Upper lobe of right lung (tissue), 1 donor: Measurements from ENCODE around the gene HLA-DOB. TPM values are rescaled to one million over a fixed set of nuclear protein-coding genes. Genes with fewer than 3 reads are reported as not detected.

Source experiments
- ATAC-seq: fragments of 200-7000 bp; cut with Tn5 transposase; one replicate; pipeline ENCODE4 v1.9.1; 2020; ENCODE audit warnings: mild to moderate bottlenecking, moderate library complexity
- DNase-seq: peaks from one replicate; pipeline ENCODE4 v3.0.0-alpha.2; 2020
- H3K27ac ChIP-seq: fragments of 200-600 bp; one replicate; pipeline ENCODE4 v1.8.0; 2022
- H3K27me3 ChIP-seq: fragments of 200-600 bp; one replicate; pipeline ENCODE4 v1.8.0; 2022; ENCODE audit warnings: mild to moderate bottlenecking
- H3K36me3 ChIP-seq: fragments of 200-600 bp; one replicate; pipeline ENCODE4 v1.8.0; 2022
- H3K4me1 ChIP-seq: fragments of 200-600 bp; one replicate; pipeline ENCODE4 v1.8.0; 2022
- H3K4me3 ChIP-seq: fragments of 200-600 bp; one replicate; pipeline ENCODE4 v1.8.0; 2022; ENCODE audit warnings: mild to moderate bottlenecking
- H3K9me3 ChIP-seq: fragments of 200-600 bp; one replicate; pipeline ENCODE4 v1.8.0; 2022
- intact Hi-C: fragments of 100-400 bp; cut with DNase I; formaldehyde crosslinking; loops from one replicate; pipeline ENCODE4 v1.11.0; 2022
- total RNA-seq: library from RNA; stranded (reverse); fragmentation: NEBNext Ultra II Directional; extraction: Animal tissue kit (Norgen Biotek cat#: 25700); gene quantifications from one replicate; pipeline ENCODE4 v1.2.1, GENCODE V29; 2021
- TF ChIP-seq, protein P1 (sequence below): fragments of 200-600 bp; IDR thresholded peaks from one replicate; pipeline ENCODE4 v1.8.0; 2022; ENCODE audit warnings: antibody characterized with exemption
- donor health status: DM: no; HTN: yes; CAD: no; lungs with severe emphysema.

The HLA-DOB gene
- total RNA-seq, 1 donor from 2014 or later = 0.64 TPM

DNA sequence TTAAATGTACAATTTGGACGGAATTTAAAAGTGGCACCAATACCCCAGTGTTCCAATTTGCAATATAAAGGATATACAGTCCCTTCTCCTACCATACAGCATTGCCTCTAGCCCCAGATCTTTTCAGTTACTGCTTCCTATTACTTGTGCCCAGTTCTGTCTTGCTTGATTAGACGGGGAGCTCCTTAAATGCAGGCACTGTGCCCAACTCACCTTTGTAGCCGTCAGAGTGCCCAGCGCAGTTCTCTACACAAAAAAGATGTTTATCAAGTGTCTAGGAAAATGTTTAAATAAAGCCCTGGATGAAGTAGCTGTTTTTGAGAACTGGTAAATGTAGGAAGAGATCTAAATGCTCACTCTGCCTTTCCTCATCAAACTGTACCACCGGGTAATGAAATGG lies 14.1 kb upstream of the HLA-DOB start:
- Histone ChIP-seq H3K4me3 (no peak overlapping the region), H3K27ac (no peak overlapping the region), H3K9me3 (no peaks in the 10 kb centered on the region), H3K36me3 (peaks cover 69% of the 10 kb centered on the region), H3K4me1 (no peaks in the 10 kb centered on the region), H3K27me3 (no peaks in the 10 kb centered on the region)
- intact Hi-C loops = no loop called here
- ATAC-seq (no peak), DNase-seq (no peak)
- TF ChIP-seq, protein P1, sequence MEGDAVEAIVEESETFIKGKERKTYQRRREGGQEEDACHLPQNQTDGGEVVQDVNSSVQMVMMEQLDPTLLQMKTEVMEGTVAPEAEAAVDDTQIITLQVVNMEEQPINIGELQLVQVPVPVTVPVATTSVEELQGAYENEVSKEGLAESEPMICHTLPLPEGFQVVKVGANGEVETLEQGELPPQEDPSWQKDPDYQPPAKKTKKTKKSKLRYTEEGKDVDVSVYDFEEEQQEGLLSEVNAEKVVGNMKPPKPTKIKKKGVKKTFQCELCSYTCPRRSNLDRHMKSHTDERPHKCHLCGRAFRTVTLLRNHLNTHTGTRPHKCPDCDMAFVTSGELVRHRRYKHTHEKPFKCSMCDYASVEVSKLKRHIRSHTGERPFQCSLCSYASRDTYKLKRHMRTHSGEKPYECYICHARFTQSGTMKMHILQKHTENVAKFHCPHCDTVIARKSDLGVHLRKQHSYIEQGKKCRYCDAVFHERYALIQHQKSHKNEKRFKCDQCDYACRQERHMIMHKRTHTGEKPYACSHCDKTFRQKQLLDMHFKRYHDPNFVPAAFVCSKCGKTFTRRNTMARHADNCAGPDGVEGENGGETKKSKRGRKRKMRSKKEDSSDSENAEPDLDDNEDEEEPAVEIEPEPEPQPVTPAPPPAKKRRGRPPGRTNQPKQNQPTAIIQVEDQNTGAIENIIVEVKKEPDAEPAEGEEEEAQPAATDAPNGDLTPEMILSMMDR = no peak

DNA sequence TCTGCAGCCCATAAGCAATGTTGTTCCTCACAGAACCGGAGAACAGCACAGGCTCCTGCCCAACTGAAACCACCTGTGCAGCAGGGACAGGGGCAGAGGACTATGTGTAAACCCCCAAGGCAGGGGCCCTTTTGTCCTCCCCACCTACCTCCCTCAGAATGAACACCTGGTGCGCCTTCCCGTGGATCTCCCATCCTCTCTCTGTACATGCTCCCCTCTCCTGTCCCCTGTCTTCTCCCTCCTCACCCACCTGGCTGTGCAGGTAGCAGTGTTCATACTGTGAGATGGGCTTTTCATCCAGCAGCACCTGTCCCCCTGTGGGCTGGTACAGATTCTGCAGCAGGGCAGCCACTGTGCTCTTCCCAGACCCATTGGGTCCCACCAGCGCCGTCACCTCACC lies 13.2 kb upstream of the HLA-DOB start:
- H3K4me3 ChIP-seq = no peak overlapping the region
- intact Hi-C loops = no loop called here
- peak; percentile 10 for ATAC-seq
- H3K27me3 ChIP-seq = no peaks in the 10 kb centered on the region
- H3K36me3 ChIP-seq = peaks cover 60% of the 10 kb centered on the region
- H3K4me1 ChIP-seq = no peaks in the 10 kb centered on the region
- no peaks in the 10 kb centered on the region for H3K9me3 ChIP-seq
- no peak overlapping the region for H3K27ac ChIP-seq
- TF ChIP-seq, protein P1 = no peak
- no peak for DNase-seq

DNA sequence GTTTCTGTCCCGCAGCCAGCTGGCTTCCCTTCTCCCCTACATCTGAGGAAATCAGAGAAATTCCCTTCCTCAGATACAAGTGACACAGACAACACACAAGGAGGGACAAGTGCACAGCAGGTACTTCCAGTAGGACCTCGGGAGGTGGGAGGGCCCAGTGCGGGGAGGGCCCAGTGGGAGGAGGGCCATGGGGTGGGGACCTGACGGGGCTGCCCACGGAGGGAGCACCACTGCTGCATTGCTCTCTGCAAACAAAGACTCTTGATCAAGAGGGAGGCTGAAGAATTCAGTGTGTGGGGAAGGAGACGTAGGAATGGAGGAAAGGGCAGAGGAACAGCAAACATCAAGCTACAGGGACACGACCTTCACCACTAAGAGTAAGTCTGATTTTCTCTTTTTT lies 12.7 kb upstream of the HLA-DOB start:
- H3K4me1 ChIP-seq = no peaks in the 10 kb centered on the region
- ATAC-seq = peak; percentile 38
- no peak overlapping the region for H3K27ac ChIP-seq
- H3K36me3 ChIP-seq = peaks cover 55% of the 10 kb centered on the region
- intact Hi-C loops = loop anchor here (5.0 kb wide), 1 partner anchor 38 kb away; no protein-coding TSS in a partner anchor
- no peak overlapping the region for H3K4me3 ChIP-seq
- no peak for DNase-seq
- TF ChIP-seq, protein P1 = no peak
- no peaks in the 10 kb centered on the region for H3K9me3 ChIP-seq
- H3K27me3 ChIP-seq = no peaks in the 10 kb centered on the region

DNA sequence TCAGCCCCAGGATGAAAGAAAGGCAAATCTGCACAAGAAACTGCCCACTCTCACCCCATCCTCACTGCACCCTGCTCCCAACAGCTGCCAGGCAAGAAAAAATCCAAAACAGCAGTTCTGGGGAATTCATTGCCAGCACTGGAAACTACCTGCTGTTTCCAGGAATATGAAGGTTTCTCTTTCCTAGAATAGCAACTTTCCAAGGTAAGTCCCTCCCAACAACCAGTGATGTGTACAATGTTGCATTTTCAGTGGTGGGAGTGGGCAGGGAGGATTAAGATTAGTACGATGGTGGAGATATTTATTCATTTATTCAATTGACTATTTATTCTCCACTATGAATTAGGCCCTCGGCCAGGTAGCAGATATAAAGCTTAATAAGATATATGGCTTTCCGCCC lies 10.2 kb upstream of the HLA-DOB start:
- no peaks in the 10 kb centered on the region for H3K27me3 ChIP-seq
- H3K27ac ChIP-seq = no peak overlapping the region
- H3K4me1 ChIP-seq = no peaks in the 10 kb centered on the region
- H3K4me3 ChIP-seq = no peak overlapping the region
- TF ChIP-seq, protein P1 = no peak
- H3K9me3 ChIP-seq = no peaks in the 10 kb centered on the region
- H3K36me3 ChIP-seq = peaks cover 39% of the 10 kb centered on the region
- DNase-seq = no peak
- no peak for ATAC-seq
- intact Hi-C loops = loop anchor here (5.0 kb wide), 1 partner anchor 40 kb away; no protein-coding TSS in a partner anchor

DNA sequence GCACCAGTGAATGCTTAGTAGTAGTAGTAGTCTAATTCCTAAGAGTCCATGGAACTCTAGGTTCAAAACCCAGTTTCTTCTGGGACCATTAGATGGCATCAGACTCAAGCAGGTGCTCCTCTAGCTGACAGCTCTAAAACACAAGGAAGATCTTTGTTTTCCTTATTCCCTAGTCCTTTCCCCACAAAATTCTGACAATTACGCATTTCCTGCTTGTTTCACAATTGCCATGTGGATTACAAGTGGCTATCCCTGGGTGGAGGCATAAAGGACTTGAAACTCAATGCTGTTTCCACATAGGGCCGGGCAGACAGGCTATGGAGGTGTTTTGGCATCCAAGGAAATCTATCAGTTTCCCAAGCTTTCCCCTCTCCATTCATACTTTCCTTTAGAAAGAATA lies 9.2 kb upstream of the HLA-DOB start:
- TF ChIP-seq, protein P1 = peak; percentile 41
- DNase-seq = no peak
- Histone ChIP-seq H3K9me3 (no peaks in the 10 kb centered on the region), H3K4me1 (no peaks in the 10 kb centered on the region), H3K27ac (no peak overlapping the region), H3K27me3 (no peaks in the 10 kb centered on the region), H3K4me3 (no peak overlapping the region), H3K36me3 (peaks cover 30% of the 10 kb centered on the region)
- peak; percentile 61 for ATAC-seq
- intact Hi-C loops = loop anchor here (5.0 kb wide), 1 partner anchor 41 kb away; no protein-coding TSS in a partner anchor

DNA sequence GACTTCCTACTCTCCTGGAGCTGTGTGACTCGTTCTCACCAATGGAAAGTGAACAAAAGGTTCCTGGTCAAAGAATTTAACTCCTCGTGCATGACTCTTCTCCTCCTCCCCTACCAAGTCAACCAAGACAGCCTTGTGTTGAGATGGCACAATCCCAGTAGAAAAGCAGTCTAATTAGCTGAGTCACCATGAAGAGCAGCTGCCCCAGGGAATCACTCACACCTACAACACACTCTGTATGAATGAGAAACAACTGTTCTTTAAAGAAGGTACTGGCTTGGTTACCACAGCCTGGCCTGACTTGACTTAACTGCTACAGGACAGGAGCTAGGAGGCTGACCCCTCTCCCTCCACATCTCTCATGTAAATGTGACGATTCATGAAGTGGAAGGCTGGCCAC lies 2.9 kb upstream of the HLA-DOB start:
- H3K36me3 ChIP-seq = no peaks in the 10 kb centered on the region
- H3K4me3 ChIP-seq = no peak overlapping the region
- H3K4me1 ChIP-seq = no peaks in the 10 kb centered on the region
- TF ChIP-seq, protein P1 = no peak
- no peak for ATAC-seq
- no peak overlapping the region for H3K27ac ChIP-seq
- no peaks in the 10 kb centered on the region for H3K9me3 ChIP-seq
- H3K27me3 ChIP-seq = no peaks in the 10 kb centered on the region
- intact Hi-C loops = no loop called here
- no peak for DNase-seq
